ENCODE measurements around the gene LHX3.

LHX3 gene

GRCh38 chr9:136245219-136246150 lies 40.6 kb upstream of the LHX3 start, which contains the start of gene QSOX2:
Gene QSOX2 (minus strand): TSS chr9:136245812. CDS start chr9:136245803, 9 bp downstream.
- peak; percentile 84 for DNase-seq (ENCODE audit: low read depth)
- peak within 1 kb of the TSS; percentile 68 for H3K4me3 ChIP-seq (replicated peaks; ENCODE audit: low read depth, low read length)
- no peak for TF ChIP-seq CTCF (IDR thresholded peaks at IDR 0.05; ENCODE audit: low read length, missing control alignments)

- no peak for DNase-seq (ENCODE audit: low read depth)
- H3K4me3 ChIP-seq (replicated peaks; ENCODE audit: low read depth, low read length), result peak overlapping the region; percentile 68
- TF ChIP-seq CTCF (IDR thresholded peaks at IDR 0.05; ENCODE audit: low read length, missing control alignments), result no peak
Observed at GRCh38 chr9:136244969-136245218, 40.0 kb upstream of the LHX3 start.

GRCh38 chr9:136244122-136244968 lies 39.4 kb upstream of the LHX3 start:
- H3K4me3 ChIP-seq (replicated peaks; ENCODE audit: low read depth, low read length), result peak overlapping the region; percentile 68
- no peak for TF ChIP-seq CTCF (IDR thresholded peaks at IDR 0.05; ENCODE audit: low read length, missing control alignments)
- DNase-seq (ENCODE audit: low read depth), result no peak

- no peak for TF ChIP-seq CTCF (IDR thresholded peaks at IDR 0.05; ENCODE audit: low read length, missing control alignments)
- no peak overlapping the region for H3K4me3 ChIP-seq (replicated peaks; ENCODE audit: low read depth, low read length)
- no peak for DNase-seq (ENCODE audit: low read depth)
Observed at GRCh38 chr9:136243631-136244030, 38.7 kb upstream of the LHX3 start.

- peak; percentile 8 for DNase-seq (ENCODE audit: low read depth)
- no peak for TF ChIP-seq CTCF (IDR thresholded peaks at IDR 0.05; ENCODE audit: low read length, missing control alignments)
- H3K4me3 ChIP-seq (replicated peaks; ENCODE audit: low read depth, low read length), result no peak overlapping the region
Observed at GRCh38 chr9:136242918-136243525, 38.1 kb upstream of the LHX3 start.

- H3K4me3 ChIP-seq (replicated peaks; ENCODE audit: low read depth, low read length), result no peak overlapping the region
- no peak for TF ChIP-seq CTCF (IDR thresholded peaks at IDR 0.05; ENCODE audit: low read length, missing control alignments)
- no peak for DNase-seq (ENCODE audit: low read depth)
Observed at GRCh38 chr9:136242248-136242647, 37.3 kb upstream of the LHX3 start.

Measured in fibroblast of pulmonary artery (primary cell).